GM18508 (cell line): ENCODE measurements around the gene CERK.

Experiments used
- ATAC-seq: cut with Tn5 transposase; IDR thresholded peaks from one replicate; pipeline ENCODE4 v1.9.1; 2021; ENCODE audit warnings: moderate number of reproducible peaks; ENCODE audit not compliant: insufficient read depth, unreplicated experiment

Gene CERK

GRCh38 chr22:46766611-46767010, 28.6 kb upstream of the CERK start:
- no peak for ATAC-seq

GRCh38 chr22:46764779-46765485, 26.9 kb upstream of the CERK start:
- ATAC-seq = no peak

GRCh38 chr22:46764140-46764680, 26.2 kb upstream of the CERK start:
- no peak for ATAC-seq

- ATAC-seq = no peak
Observed at GRCh38 chr22:46763051-46763705, 25.1 kb upstream of the CERK start.

- no peak for ATAC-seq
Observed at GRCh38 chr22:46762238-46763050, 24.4 kb upstream of the CERK start, which contains the start of gene TBC1D22A. TBC1D22A (plus strand) TSS chr22:46762650; CDS start chr22:46762787, 137 bp downstream.

- ATAC-seq = no peak
Observed at GRCh38 chr22:46761539-46762237, 23.6 kb upstream of the CERK start.

GRCh38 chr22:46761017-46761416, 23.0 kb upstream of the CERK start:
- ATAC-seq = no peak

GRCh38 chr22:46758867-46759290, 20.8 kb upstream of the CERK start:
- no peak for ATAC-seq

- ATAC-seq = no peak
Observed at GRCh38 chr22:46758121-46758520, 20.1 kb upstream of the CERK start.

GRCh38 chr22:46757104-46757503, 19.1 kb upstream of the CERK start:
- no peak for ATAC-seq

- ATAC-seq = no peak
Observed at GRCh38 chr22:46756097-46756496, 18.0 kb upstream of the CERK start.

- ATAC-seq = no peak
Observed at GRCh38 chr22:46755525-46755924, 17.5 kb upstream of the CERK start.

- no peak for ATAC-seq
Observed at GRCh38 chr22:46754826-46755225, 16.8 kb upstream of the CERK start.

GRCh38 chr22:46754110-46754799, 16.2 kb upstream of the CERK start:
- ATAC-seq = no peak

- ATAC-seq = no peak
Observed at GRCh38 chr22:46753761-46754109, 15.7 kb upstream of the CERK start.

- no peak for ATAC-seq
Observed at GRCh38 chr22:46753360-46753759, 15.3 kb upstream of the CERK start.

- ATAC-seq = no peak
Observed at GRCh38 chr22:46752988-46753310, 14.9 kb upstream of the CERK start.

GRCh38 chr22:46752286-46752987, 14.4 kb upstream of the CERK start:
- ATAC-seq = no peak

- ATAC-seq = no peak
Observed at GRCh38 chr22:46750863-46751443, 12.9 kb upstream of the CERK start.
